ENCODE measurements around the gene NACC2.

NACC2 gene

DNA sequence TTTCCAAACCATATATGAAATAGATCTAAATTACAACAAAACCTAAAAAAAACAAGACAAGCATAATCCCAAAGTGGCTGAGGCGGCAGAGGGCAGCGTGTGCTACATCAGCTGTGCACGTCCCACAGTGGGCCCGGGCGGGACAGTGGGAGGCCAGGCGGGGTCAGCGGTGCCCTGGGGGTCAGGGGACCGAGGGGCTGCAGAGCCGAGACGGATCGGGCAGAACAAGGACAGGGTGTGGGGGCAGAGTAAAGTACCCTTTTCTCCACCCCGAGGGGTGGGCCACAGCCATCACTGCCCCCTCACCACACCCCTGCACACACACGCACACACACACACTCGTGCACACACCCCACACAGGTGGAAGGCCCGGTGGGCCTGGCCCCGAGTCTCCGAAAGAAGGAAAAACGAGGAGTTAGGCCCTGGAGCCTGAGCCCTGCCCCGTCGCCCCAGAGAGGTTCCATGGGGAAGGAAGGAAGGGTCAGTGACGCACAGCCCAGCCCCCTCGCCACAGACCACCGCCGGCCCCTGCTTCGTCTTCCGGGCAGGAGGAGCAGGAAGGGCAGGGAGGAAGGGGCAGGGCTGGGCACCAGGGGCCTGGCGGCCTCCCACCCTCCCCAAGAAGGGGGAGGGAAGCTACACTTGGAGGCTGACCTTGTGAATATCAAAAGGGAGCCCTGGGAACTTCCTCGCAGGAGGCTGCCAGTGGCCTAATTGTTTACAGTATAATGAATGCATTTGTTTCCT is 84.3 kb downstream of the NACC2 start:
- no peak for DNase-seq (ENCODE audit: low spot score)

DNA sequence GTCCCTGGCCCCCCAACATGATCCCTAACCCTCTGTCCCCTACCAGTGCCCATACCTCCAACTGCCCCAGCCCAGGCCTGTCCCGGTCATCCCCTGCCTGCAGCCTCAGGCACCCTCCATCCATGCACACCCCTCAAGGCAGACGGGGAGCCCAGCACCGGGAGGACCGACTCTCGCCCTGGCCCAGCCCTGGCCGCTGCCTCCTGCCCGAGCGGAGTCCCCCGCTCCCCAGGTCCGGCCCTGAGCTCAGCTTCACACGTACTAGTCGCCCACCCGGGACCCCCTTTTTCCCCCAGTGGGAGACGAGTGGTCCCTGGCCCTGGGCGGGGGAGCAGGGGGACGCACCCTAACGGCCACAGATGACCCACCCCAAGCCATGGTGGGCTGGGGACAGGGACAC is 84.9 kb downstream of the NACC2 start:
- no peak for DNase-seq (ENCODE audit: low spot score)

DNA sequence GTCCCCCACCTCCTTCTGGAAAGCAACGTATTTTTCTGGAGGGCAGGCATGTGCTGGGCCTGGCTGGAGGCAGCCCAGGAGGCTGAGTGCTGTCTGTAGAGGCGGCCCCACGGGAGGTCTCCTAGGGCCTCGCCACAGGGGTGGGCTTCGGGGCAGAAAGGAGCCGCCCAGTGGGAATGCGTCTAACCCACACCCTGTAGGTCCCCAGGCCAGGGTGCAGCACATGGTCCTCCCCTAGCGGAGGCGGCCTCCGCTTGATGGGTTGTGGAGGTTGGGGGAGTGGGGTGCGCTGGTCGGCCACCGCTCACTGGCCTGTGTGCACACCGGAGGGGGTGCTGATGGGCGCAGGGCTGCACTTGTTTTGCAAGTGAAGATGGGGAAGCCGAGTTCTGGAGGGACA is 85.6 kb downstream of the NACC2 start:
- no peak for DNase-seq (ENCODE audit: low spot score)

DNA sequence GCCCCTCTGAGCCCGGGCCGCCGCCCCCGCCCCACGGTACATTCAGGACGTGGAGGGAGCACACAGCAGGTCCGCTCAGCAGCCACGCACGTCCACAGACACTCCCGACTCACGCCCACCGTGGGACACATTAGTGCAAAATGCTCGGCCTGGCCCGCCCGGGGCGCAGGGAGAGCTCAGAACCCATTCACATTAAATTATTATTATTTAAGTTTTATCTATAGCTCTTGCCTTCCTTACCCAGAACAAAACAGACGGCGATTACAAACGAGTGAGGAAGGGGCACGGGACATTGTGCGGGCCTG is 86.4 kb downstream of the NACC2 start:
- DNase-seq (ENCODE audit: low spot score), result no peak

DNA sequence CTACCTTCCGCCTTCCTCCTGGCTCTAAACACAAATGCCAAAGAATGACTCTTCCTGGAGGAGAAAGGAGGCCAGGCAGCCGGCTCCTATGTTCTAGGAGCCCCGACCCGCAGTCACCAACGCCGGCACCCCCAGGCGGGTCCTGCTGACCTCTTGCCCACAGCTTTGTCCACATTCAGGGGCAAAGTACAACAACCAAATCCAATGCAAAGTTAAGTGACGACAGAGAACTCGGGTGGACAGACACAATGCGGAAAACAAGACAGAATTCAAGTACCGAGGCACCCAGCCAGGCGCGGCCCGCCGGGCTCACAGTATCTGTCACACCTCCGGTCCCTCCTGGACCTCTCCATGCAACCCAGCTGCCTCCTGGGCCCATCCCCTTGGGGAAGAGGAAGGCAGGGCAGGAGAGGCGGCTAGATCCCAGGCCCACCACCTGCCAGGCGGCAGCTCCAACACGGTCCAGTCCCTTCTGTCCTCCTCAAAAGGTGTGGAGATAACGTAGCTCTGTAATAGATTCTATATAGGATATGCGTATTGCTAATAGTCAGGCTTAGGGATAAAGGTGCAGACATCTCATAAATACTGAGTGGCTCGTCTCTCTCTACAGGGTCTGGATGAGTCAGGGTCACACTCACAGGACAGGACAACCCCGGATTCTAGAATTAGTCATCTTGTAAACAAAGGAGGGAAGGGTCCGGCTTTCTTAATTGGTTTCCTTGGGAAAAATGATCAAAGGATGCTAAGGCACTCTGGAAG is 87.0 kb downstream of the NACC2 start:
- peak; percentile 60 for DNase-seq (ENCODE audit: low spot score)

DNA sequence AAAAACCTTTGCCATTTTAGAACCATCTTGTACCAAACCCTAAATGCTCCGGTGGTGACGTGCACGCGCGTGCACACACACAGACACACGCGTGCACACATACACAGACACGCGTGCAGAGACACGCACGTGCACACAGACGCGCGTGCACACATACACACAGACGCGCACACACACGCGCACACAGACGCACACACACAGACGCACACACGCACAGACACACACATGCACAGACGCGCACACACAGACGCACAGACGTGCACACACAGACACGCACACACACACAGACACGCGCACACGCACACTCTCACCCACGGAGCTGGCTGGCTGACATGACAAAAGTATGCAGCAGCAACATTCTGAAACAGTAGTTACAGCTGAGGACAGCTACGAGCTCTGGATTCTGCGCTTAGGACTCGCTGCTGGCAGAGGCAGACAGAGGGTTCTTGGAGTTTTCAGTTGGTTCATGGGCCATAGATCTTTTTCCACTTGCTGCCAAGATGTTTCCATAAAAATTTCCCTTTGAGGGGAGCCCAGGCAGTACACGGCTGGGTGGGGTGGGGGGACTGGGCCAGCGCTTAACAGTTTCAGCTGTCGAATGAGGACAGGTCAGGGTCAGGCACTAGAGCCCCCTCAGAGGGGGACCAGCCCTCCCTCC is 87.7 kb downstream of the NACC2 start:
- DNase-seq (ENCODE audit: low spot score), result no peak

DNA sequence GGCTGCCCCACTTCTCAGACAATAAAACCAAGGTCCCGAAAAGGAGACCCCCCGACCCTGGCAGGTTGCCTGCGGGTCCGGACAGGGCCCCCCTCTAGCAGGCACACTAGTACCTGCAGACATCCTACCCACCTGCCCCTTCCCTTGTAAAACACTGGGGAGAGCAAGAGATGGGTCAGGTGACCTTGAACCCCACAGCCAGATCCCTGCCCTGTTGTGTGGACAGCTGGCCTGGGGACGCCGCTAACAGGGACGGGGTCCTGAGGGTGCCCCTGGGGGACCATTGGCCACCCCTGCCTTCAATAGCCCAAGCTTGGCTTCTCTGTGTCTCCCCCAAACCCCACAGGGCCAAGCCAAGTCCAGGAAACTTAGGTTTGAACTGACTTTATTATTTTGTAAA is 88.9 kb downstream of the NACC2 start:
- no peak for DNase-seq (ENCODE audit: low spot score)

DNA sequence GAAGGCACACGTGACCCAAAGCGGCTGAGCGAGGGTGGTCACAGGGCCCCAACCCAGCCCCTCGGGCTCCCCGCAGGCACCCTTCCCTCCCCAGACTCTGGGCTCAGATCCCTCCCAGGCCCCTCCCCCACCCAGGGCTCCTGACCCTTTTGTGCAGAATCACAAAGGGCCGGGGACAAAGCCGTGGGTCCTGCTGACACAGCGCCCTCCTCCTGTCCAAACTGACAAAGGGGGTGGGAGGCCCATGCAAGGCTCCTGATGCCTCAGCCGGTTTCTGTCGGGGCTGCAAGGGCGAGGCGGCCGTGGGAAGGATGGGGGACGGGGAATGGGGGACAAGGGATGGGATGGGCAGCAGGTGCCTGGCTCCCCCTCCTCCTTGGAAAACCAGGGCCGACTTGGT is 90.4 kb downstream of the NACC2 start:
- DNase-seq (ENCODE audit: low spot score), result no peak

DNA sequence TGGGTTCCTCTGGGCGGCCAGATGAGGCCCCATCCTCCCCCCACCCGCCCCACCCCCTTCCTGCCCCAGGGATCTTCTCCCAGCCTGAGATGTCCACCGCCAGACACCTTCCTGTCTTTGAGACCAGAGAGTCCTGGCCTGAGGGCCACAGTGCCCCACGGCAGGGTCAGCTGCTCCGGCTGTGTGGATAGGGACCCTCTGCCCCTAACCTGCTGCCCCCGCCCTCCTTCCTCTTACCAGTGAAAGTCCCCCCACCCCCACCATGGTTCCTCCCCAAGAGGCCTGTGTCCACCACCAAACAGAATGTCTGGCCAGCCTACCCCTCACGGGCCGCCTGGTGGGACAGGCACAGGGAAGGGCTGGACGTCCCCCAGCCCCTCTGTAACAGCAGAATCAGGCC is 90.9 kb downstream of the NACC2 start:
- DNase-seq (ENCODE audit: low spot score), result no peak

DNA sequence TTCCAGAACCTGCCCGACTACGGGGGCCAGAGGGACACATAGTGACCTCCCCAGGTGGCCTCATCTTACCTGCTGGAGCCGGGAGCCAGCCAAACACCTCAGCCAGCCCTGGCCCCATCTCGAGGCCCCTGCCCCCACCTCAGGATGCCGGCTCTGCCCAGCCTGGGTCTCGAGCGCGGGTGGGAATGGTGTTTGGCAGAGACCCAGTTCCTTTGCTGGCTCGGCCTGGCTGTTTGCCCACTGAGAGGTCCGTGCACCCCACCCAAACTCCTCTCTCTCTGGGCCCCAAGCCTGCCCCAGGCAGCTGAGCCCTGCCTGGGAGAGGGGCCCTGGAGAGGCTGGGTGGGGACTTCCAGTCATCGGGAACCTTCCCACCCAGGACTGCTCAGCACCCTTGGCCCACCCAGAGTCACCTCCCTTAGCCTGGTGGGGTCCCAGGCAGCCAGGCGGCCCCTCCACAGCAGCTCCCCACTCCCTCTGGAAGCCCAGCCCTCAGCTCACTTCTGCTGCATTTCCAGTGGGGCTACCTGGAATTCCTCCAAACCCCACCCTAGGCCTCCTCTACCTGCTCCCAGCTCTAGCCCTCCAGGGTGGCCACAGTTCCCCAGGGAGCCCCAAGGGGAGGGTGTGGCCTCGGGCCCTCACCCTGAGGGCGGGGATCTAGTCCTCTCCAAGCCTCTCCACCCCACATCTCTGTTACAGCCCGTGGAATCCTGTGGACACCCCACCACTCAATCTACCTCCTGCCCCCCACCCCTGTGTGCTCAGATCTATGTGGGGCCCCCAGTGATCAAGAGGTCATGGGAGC is 91.5 kb downstream of the NACC2 start:
- no peak for DNase-seq (ENCODE audit: low spot score)

DNA sequence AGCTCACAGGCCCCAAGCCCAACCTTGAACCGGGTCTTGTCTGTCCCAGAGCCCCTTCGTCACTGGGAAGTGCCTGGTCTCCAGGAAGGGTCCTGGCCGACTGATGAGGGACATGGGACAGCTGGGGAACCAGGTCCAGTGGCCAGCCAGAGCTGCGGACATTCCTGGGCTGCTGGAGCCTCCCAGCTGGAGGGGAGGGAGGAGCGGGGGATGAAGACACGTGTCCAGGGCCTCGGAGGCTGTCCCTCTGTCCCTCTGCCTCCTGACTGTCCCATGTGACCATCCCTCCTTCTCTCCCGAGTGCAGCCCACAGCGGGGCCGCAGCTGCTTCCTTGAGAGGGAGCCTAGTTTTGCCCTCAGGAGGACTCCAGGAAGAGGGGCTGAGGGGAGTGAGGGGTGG is 92.2 kb downstream of the NACC2 start:
- DNase-seq (ENCODE audit: low spot score), result no peak

DNA sequence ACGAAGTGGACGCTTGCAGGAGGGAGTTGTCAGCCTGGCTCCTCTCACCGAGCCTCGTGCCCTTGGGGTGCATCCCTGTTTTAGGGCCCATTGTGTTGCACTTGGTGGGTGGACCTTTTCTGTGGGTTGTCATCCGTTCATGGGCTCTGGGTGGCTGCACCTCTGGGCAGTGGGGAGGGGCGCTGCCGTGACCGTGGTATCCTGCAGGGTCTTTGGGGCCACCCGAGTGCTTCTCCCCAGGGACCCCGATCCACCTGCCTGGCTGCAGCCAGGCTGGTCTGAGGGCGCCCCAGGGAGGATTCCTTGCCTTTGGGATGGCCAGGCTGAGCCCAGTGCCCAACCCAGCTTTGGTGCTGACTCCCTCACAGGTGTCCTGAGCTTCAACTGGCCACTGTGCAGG is 92.9 kb downstream of the NACC2 start:
- no peak for DNase-seq (ENCODE audit: low spot score)

DNA sequence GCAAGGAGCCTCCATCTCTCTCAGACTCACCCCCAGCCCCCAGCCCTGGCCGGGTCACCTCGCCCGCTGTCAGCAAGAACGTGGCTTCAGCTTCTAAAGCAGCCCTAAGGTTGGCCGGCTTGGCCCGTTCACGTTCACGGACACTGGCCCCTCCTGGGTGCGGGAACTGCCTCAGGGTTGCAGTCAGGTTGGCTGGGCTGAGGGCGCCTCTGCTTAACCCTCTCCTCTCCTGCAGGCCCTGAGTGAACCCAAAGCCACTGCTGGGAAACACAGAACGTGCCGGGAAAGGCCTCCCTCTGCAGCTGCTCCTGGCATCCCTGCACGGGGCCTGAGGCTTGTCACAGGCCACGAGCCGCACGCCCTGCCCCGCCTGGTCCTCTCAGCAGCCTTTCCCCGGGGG is 93.9 kb downstream of the NACC2 start:
- no peak for DNase-seq (ENCODE audit: low spot score)

DNA sequence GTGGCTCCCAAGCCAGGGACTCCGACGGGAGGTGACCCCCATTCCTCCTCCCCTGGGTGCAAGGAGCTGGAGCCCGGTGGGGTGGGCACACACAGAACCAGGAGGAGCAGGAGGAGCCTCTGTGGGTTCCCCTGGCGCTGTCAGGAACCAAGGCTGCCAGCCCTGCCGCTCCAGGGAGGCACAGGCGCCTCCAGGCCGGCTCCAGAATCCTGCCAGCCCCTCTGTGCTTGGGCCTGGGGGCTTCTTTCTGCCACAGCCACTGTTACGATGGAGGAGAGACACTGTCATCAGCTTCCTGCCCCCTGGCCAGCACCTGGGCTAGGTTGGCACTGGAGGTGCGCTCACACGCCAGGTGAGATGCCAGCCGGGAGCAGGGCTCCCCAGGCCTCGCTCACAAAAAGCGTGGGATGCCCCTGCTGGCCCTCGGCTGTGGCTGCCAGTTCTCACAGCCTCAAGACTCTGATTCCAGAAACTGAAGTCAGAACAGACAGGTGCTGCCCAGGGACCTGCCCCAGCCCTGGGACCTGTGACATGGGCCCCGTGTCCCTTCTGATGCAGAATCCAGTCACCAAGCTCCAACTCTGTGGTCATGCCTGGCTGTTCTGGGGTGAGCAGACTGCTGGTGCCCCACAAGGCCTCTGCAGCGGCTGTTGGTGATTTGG is 96.5 kb downstream of the NACC2 start:
- no peak for DNase-seq (ENCODE audit: low spot score)

DNA sequence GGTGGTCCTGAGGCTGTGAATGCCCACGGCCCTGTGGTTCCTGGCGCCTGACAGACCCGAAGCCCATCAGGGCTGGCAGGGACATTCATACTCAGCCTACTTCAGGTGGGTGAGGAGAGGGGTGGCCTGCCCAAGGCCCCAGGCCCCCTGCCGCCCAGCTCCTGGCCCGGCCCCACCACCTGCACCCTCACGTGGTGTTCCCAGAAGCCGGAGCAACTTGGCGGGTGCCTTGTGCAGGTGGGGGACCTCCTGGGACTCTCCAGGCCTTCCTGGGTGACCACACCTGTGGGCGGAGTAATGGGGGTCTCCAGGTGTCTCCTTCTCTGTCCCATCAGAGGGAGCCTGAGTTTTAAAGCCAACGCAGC is 97.1 kb downstream of the NACC2 start:
- DNase-seq (ENCODE audit: low spot score), result no peak

DNA sequence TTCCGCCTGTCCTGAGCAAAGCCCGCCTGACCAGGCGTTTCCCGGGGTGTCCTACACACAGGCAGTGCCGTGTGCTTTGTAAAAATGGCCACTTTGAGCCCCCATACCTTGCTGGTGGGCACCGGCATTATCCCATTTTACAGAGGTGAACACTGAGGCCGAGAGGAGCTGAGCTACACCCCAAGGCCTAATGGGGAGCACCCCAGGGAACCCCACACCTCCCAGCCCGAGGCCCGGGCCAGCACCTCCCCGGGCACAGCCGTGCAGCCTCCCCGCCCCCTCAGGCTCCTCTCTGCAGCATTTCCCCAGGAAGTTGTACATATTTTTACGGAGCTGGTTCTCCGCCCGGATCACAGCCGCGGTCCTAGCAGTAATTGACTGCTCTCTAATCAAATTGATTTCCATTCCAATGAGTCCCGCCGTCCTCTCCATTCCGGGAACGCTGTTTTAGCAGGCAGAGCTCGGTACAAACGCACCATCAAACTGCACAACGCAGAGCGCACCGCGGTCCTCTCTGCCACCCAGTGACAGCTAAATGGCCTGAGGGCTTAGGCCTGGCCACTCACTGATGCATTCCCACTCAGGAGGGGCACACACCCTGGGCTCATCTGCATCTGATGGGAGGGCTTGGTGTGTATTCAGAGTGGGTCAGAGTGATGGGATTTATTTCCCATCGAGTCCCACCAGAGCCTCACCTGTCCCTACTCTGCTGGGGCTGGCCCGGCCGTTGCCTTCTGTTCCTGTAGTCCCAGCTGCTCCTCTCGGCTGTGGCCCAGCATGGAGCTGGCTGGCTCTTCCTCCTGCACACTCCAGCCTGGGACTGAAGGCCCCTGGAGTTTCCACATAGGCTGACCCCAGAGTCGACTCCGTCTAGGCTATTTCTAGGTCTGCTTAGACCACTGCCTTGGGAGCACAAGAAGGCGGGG is 97.7 kb downstream of the NACC2 start:
- no peak for DNase-seq (ENCODE audit: low spot score)

DNA sequence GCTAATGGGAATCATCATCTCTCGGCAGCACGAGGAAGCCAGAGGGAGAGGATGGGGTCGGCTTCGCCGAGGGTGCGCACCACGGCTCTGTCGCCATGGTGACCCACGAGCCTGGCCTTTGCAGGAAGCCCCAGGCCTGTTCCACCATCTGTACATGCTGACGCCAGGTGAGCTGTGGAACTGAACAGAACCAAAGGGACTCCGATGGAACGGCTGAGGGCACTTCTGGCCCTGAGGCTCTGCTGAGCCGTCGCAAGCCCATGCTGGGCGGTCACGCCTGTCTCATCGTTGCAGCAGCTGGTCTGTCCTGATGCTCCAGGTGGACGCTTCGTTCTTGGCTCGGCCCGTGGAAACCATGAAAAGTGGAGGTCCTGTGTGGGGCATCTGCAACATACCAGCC is 99.3 kb downstream of the NACC2 start:
- no peak for DNase-seq (ENCODE audit: low spot score)

DNA sequence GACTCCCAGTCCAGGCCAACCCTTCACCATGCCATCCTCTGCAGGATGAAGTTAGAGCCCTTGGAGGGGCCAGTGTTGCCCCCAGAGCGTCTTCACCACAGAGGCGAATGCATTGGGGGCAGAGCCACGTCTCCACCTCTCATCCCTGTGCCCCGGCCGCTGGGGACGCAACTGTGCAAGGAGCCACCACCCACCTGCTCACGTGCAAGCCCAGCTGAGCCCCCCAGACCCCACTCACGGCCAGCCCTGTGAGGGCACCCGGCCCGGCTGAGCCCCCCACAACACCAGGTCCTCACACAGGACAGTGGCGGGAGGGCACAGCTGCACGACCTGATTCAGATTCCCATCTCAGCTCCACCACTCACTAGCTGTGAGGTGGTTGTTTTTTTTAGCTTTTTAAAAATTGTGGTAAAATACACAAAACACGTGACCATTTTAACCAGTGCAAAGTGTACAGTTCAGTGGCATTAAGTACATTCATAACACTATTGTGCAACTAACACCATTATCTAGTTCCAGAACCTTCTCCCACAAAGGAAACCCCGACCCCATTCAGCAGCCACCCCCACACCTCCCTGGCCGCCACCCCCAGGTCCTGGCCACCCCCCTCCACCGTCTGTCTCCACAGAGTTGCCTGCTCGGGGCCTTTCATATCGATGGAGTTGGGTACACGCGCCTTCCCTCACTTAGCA is 100.4 kb downstream of the NACC2 start:
- DNase-seq (ENCODE audit: low spot score), result no peak

DNA sequence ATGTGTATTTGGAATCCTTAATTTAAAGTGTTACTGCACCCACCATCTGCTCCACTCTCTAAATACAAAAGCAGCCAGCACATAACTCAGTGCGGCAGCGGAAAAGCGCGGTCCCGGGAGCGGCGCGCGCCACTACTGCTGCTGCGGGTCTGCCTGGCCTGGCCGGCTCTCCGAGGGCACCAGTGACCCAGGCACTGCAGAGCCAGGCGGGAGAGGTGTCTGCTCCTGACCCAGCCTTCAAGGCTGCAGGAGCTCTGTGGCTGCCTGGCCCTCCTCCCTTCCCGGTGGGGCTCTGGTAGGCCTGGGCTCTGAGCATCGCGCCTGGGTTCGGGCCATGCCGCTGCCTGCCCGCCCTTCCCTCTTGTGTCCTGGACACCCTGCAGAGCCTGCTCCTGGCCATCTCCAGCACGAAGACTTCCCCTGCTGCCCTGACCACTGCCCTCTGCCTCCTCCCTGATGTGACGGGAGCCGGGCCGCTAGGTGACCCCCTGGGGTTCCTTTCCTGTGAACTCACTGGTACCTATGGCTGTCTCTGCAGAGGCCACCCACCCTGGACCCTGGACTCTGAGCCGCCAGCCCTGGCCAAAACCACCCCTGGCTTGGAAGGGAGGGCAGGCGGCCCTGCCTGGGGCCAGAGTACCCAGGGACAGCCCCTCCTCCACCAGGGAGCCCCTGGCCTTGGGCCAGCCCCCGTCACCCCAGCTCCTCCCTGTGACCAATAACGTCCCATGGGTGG is 101.2 kb downstream of the NACC2 start:
- no peak for DNase-seq (ENCODE audit: low spot score)

DNA sequence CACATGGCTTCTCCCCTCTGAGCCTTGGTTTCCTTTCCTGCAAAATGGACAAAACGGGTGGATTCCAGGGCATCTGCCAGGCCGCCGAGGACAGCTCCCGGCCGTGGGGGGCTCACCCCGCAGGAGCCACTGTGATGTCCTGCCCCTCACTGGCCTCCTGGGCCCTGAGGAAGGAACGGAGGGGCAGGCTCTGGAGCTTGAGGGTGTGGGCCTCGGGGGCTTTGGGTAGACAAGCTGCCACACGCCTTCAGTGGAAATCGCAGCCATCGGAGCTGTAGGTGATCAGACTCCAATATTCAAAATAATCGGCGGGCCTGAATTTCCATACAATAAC is 101.7 kb downstream of the NACC2 start:
- no peak for DNase-seq (ENCODE audit: low spot score)

Measured in RKO (cell line).